Panc1 (cell line): ENCODE data around the gene METTL9. TPM values are rescaled to one million over a fixed set of nuclear protein-coding genes. Genes with fewer than 3 reads are reported as not detected.

Experiments used
- ATAC-seq: fragments of 200-7000 bp; cut with Tn5 transposase; 2 replicates; pipeline ENCODE4 v1.9.1; 2020; ENCODE audit warnings: mild to moderate bottlenecking, moderate library complexity
- BruUV-seq: library from RNA; stranded (reverse); fragments of 400-500 nt; replicated peaks from 2 replicates; lab custom pipeline; 2021; lab: Mats Ljungman, UMichigan
- CTCF ChIA-PET: fragments of 300-600 bp; sonication (Branson Sonifier 250); formaldehyde crosslinking; loops from one replicate; lab custom pipeline; 2022; ENCODE audit warnings: antibody characterized with exemption; lab: Charles Lee
- POLR2A ChIA-PET: fragments of 300-600 bp; sonication (Branson Sonifier 250); formaldehyde crosslinking; loops from one replicate; lab custom pipeline; 2022; ENCODE audit warnings: antibody characterized with exemption; lab: Charles Lee
- DNase-seq: peaks from one replicate; pipeline ENCODE4 v3.0.0-alpha.2; 2010; ENCODE audit warnings: low read depth, low spot score
- H3K27ac ChIP-seq: 2 replicates; pipeline ENCODE4 v1.5.1; 2011; ENCODE audit warnings: mild to moderate bottlenecking, low read length, inconsistent platforms
- H3K27me3 ChIP-seq: fragments of 200-500 bp; sonication (Bioruptor generic); 2 replicates; pipeline ENCODE4 v1.6.0; 2014; ENCODE audit warnings: low read length, inconsistent platforms; ENCODE audit not compliant: control insufficient read depth, insufficient read depth
- H3K36me3 ChIP-seq: fragments of 200-500 bp; sonication (Bioruptor generic); 2 replicates; pipeline ENCODE4 v1.5.1; 2014; ENCODE audit warnings: inconsistent platforms, mild to moderate bottlenecking, low read length, moderate library complexity; ENCODE audit not compliant: control insufficient read depth, insufficient read depth
- H3K4me1 ChIP-seq: 2 replicates; pipeline ENCODE4 v1.5.1; 2011; ENCODE audit warnings: inconsistent platforms, mild to moderate bottlenecking, low read length, moderate library complexity; ENCODE audit not compliant: control insufficient read depth, insufficient read depth
- H3K4me3 ChIP-seq, 2 experiments: 2 replicates each; pipeline ENCODE4 v1.5.1; 2011 to 2012; ENCODE audit warnings: low read depth in 2 of 2, low read length in 2 of 2, mild to moderate bottlenecking in 2 of 2, inconsistent platforms in 1 of 2, moderate library complexity in 1 of 2
- H3K9me3 ChIP-seq: fragments of 200-500 bp; sonication (Bioruptor generic); 2 replicates; pipeline ENCODE4 v1.5.1; 2014; ENCODE audit warnings: low read depth, mild to moderate bottlenecking, inconsistent platforms, low read length, moderate library complexity; ENCODE audit not compliant: control insufficient read depth, insufficient read depth
- POLR2AphosphoS5 ChIP-seq: IDR thresholded peaks from 2 replicates; pipeline ENCODE4 v1.6.1; 2012; ENCODE audit warnings: mild to moderate bottlenecking, low read depth, low read length, moderate library complexity
- SIN3A ChIP-seq: IDR thresholded peaks from 2 replicates; pipeline ENCODE4 v1.6.1; 2012; ENCODE audit warnings: low read depth, mild to moderate bottlenecking, low read length, moderate library complexity, borderline replicate concordance; ENCODE audit not compliant: insufficient read depth
- TCF7L2 ChIP-seq: IDR thresholded peaks from 2 replicates; pipeline ENCODE4 v1.6.1; 2011; ENCODE audit warnings: mild to moderate bottlenecking, low read depth, low read length, inconsistent platforms
- in situ Hi-C: cut with HindIII; loops from 2 replicates; pipeline ENCODE4 v1.10.0; 2016; ENCODE audit warnings: low sequenced_read_pairs, low pct_unique_long_range_greater_than_20kb
- intact Hi-C: fragments of 100-400 bp; cut with micrococcal nuclease; formaldehyde crosslinking; loops from one replicate; pipeline ENCODE4 v1.10.0; 2022; ENCODE audit not compliant: unreplicated experiment
- total RNA-seq: library from RNA; stranded (reverse); gene quantifications from one replicate; pipeline ENCODE4 v1.2.1, GENCODE V29; 2021; ENCODE audit not compliant: unreplicated experiment
- TF ChIP-seq, protein P1 (sequence below): fragments of 450-650 bp; IDR thresholded peaks from 2 replicates; pipeline ENCODE4 v1.5.1; 2017; ENCODE audit warnings: mild to moderate bottlenecking
- TF ChIP-seq, protein P2 (sequence below), 2 experiments: IDR thresholded peaks; 2 replicates each; pipeline ENCODE4 v1.6.1; 2011 to 2012; ENCODE audit warnings: low read depth in 2 of 2, control low read depth in 1 of 2, low read length in 1 of 2, mild to moderate bottlenecking in 1 of 2, moderate library complexity in 1 of 2; ENCODE audit not compliant: insufficient read depth in 1 of 2

The METTL9 gene
- total RNA-seq, 1 experiment from 2014 or later, result 86.1 TPM

GRCh38 chr16:21651515-21651914 lies 52.1 kb downstream of the METTL9 start:
- ChIA-PET CTCF (no interaction called here), POLR2A (no interaction called here)
- H3K4me3 ChIP-seq, result no peak overlapping the region
- no peak overlapping the region for H3K27ac ChIP-seq
- no peaks in the 10 kb centered on the region for H3K4me1 ChIP-seq
- no peak for DNase-seq
- BruUV-seq, result no TSS peak
- H3K27me3 ChIP-seq, result no peaks in the 10 kb centered on the region
- in situ Hi-C loops, result no loop called here
- no peaks in the 10 kb centered on the region for H3K36me3 ChIP-seq
- intact Hi-C loops, result no loop called here
- TF ChIP-seq TCF7L2 (no peak), POLR2AphosphoS5 (no peak), SIN3A (no peak)
- TF ChIP-seq, protein P1, sequence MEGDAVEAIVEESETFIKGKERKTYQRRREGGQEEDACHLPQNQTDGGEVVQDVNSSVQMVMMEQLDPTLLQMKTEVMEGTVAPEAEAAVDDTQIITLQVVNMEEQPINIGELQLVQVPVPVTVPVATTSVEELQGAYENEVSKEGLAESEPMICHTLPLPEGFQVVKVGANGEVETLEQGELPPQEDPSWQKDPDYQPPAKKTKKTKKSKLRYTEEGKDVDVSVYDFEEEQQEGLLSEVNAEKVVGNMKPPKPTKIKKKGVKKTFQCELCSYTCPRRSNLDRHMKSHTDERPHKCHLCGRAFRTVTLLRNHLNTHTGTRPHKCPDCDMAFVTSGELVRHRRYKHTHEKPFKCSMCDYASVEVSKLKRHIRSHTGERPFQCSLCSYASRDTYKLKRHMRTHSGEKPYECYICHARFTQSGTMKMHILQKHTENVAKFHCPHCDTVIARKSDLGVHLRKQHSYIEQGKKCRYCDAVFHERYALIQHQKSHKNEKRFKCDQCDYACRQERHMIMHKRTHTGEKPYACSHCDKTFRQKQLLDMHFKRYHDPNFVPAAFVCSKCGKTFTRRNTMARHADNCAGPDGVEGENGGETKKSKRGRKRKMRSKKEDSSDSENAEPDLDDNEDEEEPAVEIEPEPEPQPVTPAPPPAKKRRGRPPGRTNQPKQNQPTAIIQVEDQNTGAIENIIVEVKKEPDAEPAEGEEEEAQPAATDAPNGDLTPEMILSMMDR, result no peak
- TF ChIP-seq, protein P2, sequence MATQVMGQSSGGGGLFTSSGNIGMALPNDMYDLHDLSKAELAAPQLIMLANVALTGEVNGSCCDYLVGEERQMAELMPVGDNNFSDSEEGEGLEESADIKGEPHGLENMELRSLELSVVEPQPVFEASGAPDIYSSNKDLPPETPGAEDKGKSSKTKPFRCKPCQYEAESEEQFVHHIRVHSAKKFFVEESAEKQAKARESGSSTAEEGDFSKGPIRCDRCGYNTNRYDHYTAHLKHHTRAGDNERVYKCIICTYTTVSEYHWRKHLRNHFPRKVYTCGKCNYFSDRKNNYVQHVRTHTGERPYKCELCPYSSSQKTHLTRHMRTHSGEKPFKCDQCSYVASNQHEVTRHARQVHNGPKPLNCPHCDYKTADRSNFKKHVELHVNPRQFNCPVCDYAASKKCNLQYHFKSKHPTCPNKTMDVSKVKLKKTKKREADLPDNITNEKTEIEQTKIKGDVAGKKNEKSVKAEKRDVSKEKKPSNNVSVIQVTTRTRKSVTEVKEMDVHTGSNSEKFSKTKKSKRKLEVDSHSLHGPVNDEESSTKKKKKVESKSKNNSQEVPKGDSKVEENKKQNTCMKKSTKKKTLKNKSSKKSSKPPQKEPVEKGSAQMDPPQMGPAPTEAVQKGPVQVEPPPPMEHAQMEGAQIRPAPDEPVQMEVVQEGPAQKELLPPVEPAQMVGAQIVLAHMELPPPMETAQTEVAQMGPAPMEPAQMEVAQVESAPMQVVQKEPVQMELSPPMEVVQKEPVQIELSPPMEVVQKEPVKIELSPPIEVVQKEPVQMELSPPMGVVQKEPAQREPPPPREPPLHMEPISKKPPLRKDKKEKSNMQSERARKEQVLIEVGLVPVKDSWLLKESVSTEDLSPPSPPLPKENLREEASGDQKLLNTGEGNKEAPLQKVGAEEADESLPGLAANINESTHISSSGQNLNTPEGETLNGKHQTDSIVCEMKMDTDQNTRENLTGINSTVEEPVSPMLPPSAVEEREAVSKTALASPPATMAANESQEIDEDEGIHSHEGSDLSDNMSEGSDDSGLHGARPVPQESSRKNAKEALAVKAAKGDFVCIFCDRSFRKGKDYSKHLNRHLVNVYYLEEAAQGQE (IDR thresholded peaks at IDR 0.05; ENCODE audit: insufficient read depth in 1 of 2, low read depth in 2 of 2, low read length in 1 of 2), result no peak
- ATAC-seq, result no peak
- H3K9me3 ChIP-seq, result no peaks in the 10 kb centered on the region

GRCh38 chr16:21652453-21652852 lies 53.1 kb downstream of the METTL9 start, which contains the start of gene IGSF6:
Gene IGSF6, minus strand, starts transcription at chr16:21652608. Its CDS starts 10 bp downstream, at chr16:21652598.
- CTCF ChIA-PET, result no interaction called here
- in situ Hi-C loops, result no loop called here

DNA sequence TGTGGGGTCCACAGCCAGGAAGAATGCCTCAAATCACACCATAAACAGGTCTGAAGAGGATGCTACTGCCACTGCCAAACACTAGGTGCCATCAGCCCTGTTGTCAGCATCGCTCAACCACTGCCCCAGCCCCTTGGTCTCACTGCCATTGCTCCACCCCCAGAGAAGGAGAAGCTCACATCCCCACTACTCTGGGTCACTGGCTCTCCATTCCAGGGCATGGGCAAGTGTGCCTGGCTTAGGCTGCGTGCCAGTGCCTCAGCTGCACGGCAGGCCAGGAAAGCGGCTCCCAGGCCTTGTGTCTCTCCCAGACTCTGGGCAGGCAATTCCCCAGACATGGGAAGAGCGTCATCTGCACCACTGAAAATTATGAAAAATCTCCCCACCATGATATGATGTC lies 54.2 kb downstream of the METTL9 start:
- Histone ChIP-seq H3K36me3 (no peaks in the 10 kb centered on the region), H3K9me3 (no peaks in the 10 kb centered on the region), H3K4me3 (no peak overlapping the region), H3K27ac (no peak overlapping the region), H3K27me3 (no peaks in the 10 kb centered on the region), H3K4me1 (no peaks in the 10 kb centered on the region)
- TF ChIP-seq SIN3A, result no peak
- TF ChIP-seq, protein P1, result no peak
- no peak for TF ChIP-seq TCF7L2
- TF ChIP-seq POLR2AphosphoS5, result no peak
- TF ChIP-seq, protein P2 (IDR thresholded peaks at IDR 0.05; ENCODE audit: insufficient read depth in 1 of 2, low read depth in 2 of 2, low read length in 1 of 2), result no peak
- ChIA-PET POLR2A (no interaction called here), CTCF (no interaction called here)
- BruUV-seq, result no TSS peak
- ATAC-seq, result no peak
- intact Hi-C loops (no loop called here), in situ Hi-C loops (no loop called here)
- DNase-seq, result no peak

More at GRCh38 chr16:21652453-21652852, 53.1 kb downstream of the METTL9 start, which contains the start of gene IGSF6:
- Histone ChIP-seq H3K27ac (no peak within 1 kb of the TSS), H3K4me3 (no peak within 1 kb of the TSS), H3K9me3 (no peaks in the 10 kb centered on the region), H3K36me3 (no peaks in the 10 kb centered on the region), H3K27me3 (no peaks in the 10 kb centered on the region), H3K4me1 (no peaks in the 10 kb centered on the region)
- no TSS peak for BruUV-seq
- POLR2A ChIA-PET, result no interaction called here
- ATAC-seq, result no peak
- no peak for DNase-seq
- intact Hi-C loops, result no loop called here
- no peak for TF ChIP-seq TCF7L2
